Measurements from ENCODE around the gene KRTAP4-5. TPM values are rescaled to one million over a fixed set of nuclear protein-coding genes. Genes with fewer than 3 reads are reported as not detected.
"Not testable (repeated sequence)": the region's sequence is repeated elsewhere in the genome, so short reads cannot be mapped to it uniquely, and the experiment has no call there.

Gene KRTAP4-5
- total RNA-seq (2014; rRNA removed; shearing (Covaris generic)): not detected in 2 replicates
- polyA plus RNA-seq (2015; cell fraction: cytosol; rRNA removed): not detected in 2 replicates
- polyA plus RNA-seq (2015; cell fraction: nucleus; rRNA removed): not detected in 2 replicates

DNA sequence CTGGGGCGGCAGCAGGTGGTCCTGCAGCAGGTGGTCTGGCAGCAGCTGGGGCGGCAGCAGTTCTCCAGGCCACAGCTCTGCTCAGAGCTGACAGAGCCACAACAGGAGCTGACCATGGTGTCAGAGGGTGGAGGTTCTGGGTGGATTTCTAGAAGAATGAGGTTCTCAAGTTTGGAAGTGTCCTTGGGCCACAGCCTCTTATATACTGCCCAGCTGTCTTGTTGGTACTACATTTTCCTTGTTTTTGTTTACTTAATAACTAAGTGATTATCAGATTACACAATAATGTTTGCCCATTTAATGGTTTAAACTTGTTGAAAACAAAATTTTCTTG lies at the start of gene KRTAP4-5:
Gene KRTAP4-5 (minus strand): TSS at position 174 of the 334 bp plus-strand sequence. CDS start 58 bp downstream, at position 116.
- DNase-seq (ENCODE audit: low read depth): no peak

DNA sequence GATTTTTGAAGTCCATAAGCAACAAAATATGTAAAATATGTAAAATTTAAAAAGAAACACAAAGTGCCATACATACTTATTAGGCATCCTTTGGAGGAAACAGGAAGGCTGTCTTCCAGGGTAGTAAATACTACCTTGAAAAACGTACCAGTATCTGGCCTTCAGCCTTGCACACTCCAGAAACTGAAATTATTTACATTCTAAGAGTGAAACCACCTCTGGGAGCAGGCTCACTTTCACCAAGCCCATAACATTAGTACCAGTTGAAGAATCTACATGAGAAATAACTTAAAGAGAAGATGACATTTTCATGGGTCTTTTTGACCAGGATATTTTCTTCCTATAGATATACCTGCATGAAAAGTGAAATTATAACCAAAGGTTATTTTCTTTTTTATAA lies 46.4 kb upstream of the KRTAP4-5 start:
- DNase-seq (ENCODE audit: low read depth): no peak

DNA sequence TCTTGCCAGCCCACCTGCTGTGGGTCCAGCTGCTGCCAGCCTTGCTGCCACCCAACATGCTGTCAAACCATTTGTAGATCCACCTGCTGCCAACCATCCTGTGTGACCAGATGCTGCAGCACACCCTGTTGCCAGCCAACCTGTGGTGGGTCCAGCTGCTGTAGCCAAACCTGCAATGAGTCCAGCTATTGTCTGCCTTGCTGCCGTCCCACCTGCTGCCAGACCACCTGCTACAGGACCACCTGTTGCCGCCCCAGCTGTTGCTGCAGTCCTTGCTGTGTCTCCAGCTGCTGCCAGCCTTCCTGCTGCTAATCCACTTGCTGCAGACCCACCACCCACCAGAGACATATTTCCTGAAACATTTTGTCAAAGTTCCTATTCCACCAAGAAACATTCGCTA lies 40.7 kb upstream of the KRTAP4-5 start:
- DNase-seq (ENCODE audit: low read depth): no peak

DNA sequence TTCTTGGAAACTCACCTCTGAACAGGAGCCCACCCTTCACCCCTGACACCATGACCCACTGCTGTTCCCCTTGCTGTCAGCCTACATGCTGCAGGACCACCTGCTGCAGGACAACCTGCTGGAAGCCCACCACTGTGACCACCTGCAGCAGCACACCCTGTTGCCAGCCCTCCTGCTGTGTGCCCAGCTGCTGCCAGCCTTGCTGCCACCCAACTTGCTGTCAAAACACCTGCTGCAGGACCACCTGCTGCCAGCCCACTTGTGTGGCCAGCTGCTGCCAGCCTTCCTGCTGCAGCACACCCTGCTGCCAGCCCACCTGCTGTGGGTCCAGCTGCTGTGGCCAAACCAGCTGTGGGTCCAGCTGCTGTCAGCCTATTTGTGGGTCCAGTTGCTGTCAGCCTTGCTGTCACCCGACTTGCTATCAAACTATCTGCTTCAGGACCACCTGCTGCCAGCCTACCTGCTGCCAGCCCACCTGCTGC lies 40.3 kb upstream of the KRTAP4-5 start, which contains the start of gene KRTAP9-1:
Gene KRTAP9-1 (plus strand): TSS at position 51 of the 482 bp plus-strand sequence. CDS start 0 bp downstream, at position 51.
- DNase-seq (ENCODE audit: low read depth): not testable (repeated sequence)

DNA sequence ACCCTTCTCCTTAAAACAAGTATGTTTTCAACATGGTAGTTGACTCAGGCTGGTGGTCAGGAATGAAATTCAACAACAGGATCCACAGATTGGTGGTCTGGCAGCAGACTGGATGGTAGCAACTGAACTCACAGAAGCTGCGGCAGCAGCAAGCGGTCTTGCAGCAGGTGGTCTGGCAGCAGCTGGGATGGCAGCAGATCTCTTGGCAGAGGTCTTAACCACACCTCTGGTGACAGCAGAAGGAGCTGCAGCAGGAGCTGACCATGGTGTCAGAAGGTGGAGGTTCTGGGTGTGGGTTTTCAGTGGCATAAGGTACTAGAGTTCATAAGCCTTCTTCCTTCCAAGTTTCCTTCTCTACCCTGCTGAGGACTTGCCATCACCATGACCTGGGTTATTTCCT lies 37.2 kb upstream of the KRTAP4-5 start:
- no peak for DNase-seq (ENCODE audit: low read depth)

DNA sequence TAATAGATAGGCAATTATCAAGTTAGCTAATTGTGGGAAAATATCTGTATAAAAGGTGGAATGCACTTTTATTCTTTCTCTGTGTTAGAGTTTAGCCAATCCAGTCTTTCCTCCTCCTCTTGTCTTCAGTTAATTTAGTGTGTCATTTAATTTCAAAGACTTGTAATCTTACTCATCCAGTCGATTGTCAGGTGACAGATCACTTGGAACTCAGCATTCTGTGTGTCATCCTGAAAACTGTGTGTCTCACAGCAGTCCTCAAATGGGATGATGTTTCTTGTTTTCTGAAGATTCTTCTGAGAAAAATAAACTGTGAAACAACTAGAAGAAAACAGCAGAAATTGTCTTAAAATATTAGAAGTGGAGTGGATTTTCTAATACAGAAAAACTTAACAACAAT lies 35.4 kb upstream of the KRTAP4-5 start:
- DNase-seq (ENCODE audit: low read depth): no peak

DNA sequence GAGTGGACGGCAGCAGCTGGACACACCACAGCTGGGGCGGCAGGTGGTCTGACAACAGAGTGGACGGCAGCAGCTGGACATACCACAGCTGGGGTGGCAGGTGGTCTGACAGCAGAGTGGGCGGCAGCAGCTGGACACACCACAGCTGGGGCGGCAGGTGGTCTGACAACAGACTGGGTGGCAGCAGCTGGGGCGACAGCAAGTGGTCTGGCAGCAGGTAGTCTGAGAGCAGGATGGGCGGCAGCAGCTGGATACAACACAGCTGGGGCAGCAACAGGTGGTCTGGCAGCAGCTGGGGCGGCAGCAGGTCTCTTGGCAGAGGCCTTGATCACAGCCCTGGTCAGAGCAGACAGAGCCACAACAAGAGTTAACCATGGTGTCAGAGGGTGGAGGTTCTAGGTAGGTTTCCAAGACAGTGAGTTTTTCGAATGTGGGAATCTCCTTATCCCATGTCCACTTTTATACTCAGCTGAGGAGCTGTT lies 34.9 kb upstream of the KRTAP4-5 start, which contains the start of gene KRTAP4-1:
Gene KRTAP4-1 (minus strand): TSS at position 432 of the 482 bp plus-strand sequence. CDS start 57 bp downstream, at position 375.
- no peak for DNase-seq (ENCODE audit: low read depth)

DNA sequence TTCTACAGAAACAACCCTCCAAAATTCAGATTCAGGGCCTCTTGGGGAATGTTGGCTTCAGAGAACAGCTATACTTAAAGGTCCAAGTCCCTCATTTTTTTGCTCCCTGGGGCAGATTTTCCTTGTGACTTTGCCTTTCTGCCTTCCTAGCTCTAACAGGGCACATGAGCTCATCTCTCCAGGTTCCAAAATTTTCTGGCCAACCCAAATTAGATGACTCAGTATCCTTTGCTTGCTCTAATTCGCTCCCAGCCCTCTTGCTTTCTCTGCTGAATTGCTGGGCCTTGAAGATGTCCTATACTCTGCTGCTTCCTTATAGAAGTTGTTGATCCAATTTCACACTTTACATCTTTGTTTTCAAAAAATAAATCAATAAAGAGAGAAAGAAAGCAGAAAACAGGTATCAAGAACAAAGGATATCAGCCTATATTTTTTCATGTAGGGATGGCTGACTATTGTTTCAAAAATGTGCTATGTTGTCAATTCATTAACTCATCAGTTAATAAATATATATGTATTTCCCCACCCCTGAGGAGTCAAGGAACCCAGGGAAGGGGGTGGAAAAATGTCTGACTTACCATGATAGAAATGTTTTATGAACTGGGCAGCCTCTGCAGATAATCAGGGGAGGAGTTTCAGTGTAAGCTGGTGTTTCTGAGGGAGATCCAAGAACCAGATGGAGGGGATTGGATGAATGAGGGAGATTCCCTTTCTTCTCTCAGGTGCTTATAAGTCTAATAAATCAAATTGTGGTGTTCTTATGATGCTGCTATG lies 29.4 kb upstream of the KRTAP4-5 start:
- no peak for DNase-seq (ENCODE audit: low read depth)

DNA sequence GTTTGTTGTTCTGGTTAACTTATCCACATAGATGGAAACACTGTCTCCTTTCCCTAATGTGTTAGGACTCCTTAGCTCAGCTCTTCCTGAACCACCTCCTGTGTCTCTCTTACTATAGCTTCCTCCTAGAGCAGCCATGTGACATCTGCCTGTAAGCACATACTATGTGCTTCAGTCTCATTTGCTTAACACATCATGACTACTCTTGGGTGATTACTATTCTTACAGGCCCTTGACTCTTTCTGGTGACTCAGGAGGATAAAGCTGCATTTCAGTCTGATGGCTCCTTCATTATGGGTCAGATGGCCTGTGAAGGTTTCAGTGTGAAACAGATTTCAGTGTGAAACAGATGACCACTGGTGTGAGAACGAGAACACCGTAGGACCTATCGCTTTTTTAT lies 28.7 kb upstream of the KRTAP4-5 start:
- DNase-seq (ENCODE audit: low read depth): peak; percentile 65

DNA sequence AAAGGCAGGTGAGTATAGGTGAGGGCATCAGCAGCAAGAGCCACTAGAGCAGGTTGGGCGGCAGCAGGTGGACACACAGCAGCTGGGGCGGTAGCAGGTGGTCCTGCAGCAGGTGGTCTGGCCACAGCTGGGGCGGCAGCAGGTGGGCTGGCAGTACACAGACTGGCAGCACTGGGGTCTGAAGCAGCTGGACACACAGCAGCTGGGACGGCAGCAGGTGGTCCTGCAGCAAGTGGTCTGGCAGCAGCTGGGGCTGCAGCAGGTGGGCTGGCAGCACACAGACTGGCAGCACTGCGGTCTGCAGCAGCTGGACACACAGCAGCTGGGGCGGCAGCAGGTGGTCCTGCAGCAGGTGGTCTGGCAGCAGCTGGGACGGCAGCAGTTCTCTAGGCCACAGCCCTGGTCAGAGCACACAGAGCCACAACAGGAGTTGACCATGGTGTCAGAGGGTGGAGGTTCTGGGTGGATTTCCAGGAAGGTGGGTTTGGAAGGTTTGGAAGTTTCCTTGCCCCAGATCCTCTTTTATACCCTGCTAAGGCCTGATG lies 28.2 kb upstream of the KRTAP4-5 start, which contains the start of gene KRTAP4-2:
Gene KRTAP4-2 (minus strand): TSS at position 495 of the 545 bp plus-strand sequence. CDS start 57 bp downstream, at position 438.
- no peak for DNase-seq (ENCODE audit: low read depth)

DNA sequence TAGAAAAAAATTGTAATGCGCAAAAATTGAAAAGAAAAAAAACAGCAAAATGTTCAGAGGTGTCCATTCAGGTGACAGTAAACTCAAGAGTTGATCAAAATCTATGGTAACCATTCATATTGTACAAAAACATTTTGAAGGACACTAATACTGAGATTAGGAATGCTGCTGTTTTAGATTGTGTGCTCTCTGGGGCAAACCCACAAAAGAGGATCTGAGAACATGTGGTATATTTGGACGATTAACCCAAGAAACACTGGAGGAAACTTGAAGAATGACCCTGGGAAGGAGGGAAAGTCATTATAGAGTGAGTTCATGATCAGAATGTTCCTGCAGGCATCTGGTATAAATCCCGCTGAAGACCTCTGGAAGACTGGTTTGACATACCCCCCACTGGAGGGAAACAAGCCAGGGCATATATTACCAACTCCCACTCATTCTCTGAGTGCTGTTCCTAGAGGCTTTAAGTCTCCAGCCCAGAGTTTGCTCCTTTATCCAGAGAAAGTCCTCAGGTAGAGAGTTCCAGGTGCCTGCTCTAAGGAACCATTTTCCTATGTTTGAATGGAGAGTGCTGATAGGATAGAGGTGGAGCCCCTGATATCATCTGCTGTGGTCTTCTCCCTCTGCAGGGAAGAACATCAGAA lies 27.2 kb upstream of the KRTAP4-5 start:
- no peak for DNase-seq (ENCODE audit: low read depth)

DNA sequence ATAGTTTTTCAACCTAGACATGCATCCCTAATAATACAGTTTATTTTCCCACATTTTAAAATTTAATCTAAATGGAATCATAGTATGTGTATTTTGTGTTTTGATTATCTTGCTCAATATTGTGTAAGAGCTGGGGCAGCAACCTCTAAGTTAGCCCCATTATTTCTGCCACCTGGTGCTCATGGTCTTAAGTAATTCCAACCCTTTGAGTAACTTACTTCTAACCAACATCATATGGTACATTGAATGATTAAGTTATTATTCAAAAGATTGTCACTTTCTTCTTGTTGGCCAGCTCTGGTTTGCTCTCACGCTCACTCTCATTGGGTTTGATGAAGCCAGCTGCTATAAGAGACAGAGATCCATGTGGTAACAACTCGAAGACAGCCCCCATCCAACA lies 22.3 kb upstream of the KRTAP4-5 start:
- no peak for DNase-seq (ENCODE audit: low read depth)

DNA sequence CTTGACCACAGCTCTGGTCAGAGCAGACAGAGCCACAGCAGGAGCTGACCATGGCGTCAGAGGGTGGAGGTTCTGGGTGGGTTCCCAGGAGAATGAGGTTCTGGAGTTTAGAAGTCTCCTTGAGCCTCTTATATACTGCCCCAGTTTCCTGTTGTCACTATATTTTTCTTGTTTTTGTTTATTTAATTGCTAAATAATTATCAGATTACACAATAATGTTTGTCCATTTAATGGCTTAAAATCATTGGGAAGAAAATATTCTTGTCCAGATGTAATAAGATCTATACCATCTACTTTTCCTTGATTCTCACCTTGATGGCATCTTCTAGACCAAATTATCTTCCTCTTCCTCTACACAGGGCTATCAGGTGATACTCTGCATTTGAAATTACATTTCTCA lies 18.5 kb upstream of the KRTAP4-5 start, which contains the start of gene KRTAP4-3:
Gene KRTAP4-3 (minus strand): TSS at position 101 of the 400 bp plus-strand sequence. CDS start 49 bp downstream, at position 52.
- DNase-seq (ENCODE audit: low read depth): no peak

DNA sequence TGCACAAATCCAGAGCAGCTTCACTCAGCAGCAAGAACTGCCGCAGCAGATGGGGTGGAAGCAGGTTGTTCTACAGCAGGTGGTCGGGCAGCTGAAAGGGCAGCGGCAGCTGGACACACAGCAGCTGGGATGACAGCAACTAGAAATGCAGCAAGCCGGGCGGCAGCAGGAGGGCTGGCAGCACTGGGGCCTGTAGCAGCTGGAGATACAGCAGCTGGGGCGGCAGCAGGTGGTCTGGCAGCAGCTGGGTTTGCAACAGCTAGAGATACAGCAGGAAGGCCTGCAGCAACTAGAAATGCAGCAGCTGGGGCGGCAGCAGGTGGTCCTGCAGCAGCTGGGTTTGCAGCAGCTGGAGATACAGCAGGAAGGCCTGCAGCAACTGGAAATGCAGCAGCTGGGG lies 17.9 kb upstream of the KRTAP4-5 start:
- no peak for DNase-seq (ENCODE audit: low read depth)

DNA sequence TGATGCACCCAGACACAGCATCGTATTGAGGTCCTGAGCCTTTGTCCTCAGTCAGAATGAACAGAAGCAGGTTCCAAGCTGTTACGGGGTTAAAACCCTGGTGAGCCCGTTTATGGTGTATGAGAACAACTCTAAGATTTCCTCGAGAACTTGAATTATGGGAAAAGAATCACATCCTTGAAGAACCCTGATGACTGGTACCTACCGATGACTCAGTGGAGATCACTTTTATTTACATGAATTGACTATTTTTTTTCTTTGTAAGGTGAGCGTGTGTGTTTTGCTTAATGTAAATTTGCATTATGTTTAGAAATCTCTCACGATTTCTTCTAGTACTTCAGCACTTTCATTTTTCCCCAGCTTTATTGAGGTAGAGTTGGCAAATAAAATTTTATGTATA lies 14.2 kb upstream of the KRTAP4-5 start:
- DNase-seq (ENCODE audit: low read depth): peak; percentile 42

DNA sequence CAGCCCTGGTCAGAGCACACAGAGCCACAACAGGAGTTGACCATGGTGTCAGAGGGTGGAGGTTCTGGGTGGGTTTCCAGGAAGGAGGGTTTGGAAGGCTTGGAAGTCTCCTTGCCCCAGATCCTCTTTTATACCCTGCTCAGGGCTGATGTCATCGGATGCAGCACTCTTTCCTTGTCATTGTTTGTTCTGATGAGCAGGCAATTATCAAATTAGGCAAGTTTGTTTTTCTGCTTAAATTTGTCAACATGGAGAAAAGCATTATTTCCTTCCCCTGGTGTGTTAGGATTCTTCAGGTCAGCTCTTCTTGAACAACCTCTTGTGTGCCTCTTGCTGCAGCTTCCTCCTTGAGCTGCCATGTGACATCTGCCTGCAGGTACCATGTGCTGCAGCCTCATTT lies 11.0 kb upstream of the KRTAP4-5 start, which contains the start of gene KRTAP4-4:
Gene KRTAP4-4 (minus strand): TSS at position 101 of the 400 bp plus-strand sequence. CDS start 57 bp downstream, at position 44.
- no peak for DNase-seq (ENCODE audit: low read depth)

DNA sequence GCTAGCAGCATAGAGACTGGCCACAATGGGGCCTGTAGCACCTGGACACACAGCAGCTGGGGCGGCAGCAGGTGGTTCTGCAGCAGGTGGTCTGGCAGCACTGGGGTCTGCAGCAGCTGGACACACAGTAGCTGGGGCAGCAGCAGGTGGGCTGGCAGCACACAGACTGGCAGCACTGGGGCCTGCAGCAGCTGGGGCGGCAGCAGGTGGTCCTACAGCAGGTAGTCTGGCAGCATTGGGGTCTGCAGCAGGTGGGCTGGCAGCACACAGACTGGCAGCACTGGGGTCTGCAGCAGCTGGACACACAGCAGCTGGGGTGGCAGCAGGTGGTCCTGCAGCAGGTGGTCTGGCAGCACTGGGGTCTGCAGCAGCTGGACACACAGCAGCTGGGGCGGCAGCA lies 10.6 kb upstream of the KRTAP4-5 start:
- DNase-seq (ENCODE audit: low read depth): not testable (repeated sequence)

DNA sequence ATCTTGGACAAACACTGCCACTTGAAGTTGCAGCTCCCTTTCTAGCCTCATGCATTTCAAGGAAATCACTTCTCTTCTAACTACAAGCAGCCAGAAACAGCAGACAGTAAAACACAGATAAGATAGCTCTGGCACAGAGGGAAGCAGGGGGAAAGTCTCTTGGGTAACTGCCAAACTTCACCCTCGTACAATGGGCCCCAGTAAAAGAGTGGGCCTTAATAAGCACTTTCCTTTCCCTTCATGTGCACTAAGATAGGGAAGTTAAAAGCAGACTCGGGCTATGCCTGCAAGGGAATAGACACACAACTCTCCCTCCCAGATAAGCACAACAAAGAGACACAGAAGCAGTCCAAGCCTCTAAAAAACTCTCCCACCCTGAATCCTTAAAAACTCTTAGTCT lies 4.2 kb upstream of the KRTAP4-5 start:
- no peak for DNase-seq (ENCODE audit: low read depth)

DNA sequence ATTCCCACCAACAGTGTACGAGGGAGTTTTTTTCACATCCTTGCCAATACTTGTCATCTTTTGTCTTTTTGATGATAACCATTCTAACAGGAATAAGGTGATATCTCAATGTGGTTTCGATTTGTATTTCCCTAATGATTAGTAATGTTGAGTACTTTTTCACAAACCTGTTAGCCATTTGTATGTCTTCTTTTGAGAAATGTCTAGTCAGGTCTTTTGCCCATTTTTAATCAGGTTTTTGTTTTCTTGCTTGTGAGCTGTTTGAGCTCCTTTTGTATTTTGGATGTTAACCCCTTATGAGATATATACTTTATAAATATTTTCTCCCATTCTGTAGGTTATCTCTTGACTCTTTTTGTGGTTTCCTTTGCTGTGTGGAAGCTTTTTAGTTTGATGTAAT lies 1.9 kb upstream of the KRTAP4-5 start:
- no peak for DNase-seq (ENCODE audit: low read depth)

DNA sequence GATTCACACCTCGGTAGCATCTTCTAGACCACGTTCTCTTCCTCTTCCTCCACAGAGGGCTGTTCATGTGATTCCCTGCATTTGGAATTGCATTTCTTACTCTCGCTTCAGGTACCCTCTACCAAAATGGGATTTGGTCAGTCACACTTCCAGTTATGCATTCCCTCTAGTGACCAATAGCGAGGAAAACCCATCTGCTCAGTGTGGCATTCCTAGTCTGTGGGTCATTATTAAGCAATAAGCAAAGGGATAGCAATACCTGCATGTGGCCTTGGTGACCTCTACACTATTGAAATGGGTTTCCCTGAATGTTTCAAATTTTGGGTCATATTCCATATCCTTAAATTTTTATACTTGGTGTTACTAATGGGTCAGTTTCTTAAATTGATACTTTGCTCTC lies 401 bp upstream of the KRTAP4-5 start:
- DNase-seq (ENCODE audit: low read depth): no peak

DNA sequence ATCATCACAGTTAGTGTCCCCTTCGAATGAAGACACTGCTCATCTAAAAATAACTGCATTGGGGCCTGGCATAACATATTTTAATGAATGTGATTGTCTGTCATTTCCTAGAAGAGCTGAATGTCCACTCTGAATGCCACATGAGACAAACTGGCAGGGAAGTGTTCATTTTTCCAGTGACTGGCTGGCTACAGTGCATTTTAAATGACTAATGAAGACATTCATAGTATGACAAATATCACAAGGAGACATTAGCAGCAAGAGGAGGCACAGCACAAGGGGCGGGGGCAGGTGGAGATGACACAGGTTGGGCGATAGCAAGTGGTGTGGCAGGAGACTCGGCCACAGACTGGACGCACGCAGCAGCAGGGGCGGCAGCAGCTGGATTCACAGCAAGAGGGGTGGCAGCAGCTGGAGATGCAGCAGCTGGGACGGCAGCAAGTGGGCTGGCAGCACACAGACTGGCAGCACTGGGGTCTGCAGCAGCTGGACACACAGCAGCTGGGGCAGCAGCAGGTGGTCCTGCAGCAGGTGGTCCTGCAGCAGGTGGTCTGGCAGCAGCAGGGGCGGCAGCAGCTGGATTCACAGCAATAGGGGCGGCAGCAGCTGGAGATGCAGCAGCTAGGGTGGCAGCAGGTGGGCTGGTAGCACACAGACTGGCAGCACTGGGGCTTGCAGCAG lies 514 bp downstream of the KRTAP4-5 start:
- DNase-seq (ENCODE audit: low read depth): not testable (repeated sequence)

Measured in HT1080 (cell line).